HG03139 (cell line): Measurements from ENCODE around the gene DOCK2.

Experiments
- ATAC-seq: cut with Tn5 transposase; IDR thresholded peaks from one replicate; pipeline ENCODE4 v1.9.1; 2021; ENCODE audit not compliant: unreplicated experiment

DOCK2 gene

GRCh38 chr5:169682026-169682425 lies 45.0 kb downstream of the DOCK2 start:
- ATAC-seq = no peak

GRCh38 chr5:169686137-169686536 lies 49.1 kb downstream of the DOCK2 start:
- ATAC-seq = peak; percentile 79

GRCh38 chr5:169688106-169688505 lies 51.0 kb downstream of the DOCK2 start:
- ATAC-seq = no peak

DNA sequence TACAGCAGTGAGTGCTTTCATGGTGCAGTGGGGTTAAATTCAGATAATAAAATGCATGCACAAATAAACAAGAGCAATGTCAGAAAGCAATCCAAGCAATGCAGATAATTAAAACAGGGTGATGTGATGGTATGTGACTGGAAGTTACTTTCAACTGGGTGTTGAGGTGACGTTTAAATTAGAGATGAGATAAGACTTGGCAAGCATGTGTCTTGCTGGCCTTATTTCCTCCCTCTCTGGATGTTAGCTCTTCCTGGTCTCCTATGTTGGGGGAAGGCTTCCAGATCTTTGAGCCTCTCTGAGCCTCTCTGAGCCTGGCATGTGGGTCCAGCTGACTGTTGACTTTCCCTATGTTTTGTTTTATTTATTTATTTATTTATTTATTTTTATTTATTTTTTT lies 54.4 kb downstream of the DOCK2 start:
- no peak for ATAC-seq

DNA sequence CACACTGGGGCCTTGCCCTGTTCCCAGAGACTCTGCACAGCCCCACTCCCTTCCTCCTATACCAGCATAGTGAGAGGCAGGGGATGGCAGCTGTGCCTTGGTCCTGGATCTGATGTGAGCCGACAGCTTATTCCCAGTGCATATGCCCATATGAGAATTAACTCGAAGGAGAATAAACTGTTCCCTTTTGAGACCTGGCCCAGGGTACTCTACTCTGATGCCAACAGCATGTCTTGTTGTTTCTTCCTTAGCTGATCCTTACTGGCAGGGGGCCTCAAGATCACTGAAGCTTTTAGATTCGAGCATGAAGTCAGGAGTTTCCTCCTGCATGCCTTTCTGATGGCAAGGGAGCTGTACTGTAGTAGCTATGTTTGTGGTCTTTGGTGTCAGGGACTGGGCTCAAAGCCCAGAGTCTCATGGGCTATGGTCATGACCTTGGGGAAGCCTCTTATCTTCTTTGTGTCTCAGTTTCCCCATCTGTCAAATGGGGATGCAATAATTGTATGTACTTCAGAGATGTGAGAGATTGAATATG lies 57.1 kb downstream of the DOCK2 start:
- no peak for ATAC-seq

GRCh38 chr5:169695025-169695625 lies 58.0 kb downstream of the DOCK2 start:
- no peak for ATAC-seq

GRCh38 chr5:169695919-169696490 lies 58.9 kb downstream of the DOCK2 start:
- no peak for ATAC-seq

DNA sequence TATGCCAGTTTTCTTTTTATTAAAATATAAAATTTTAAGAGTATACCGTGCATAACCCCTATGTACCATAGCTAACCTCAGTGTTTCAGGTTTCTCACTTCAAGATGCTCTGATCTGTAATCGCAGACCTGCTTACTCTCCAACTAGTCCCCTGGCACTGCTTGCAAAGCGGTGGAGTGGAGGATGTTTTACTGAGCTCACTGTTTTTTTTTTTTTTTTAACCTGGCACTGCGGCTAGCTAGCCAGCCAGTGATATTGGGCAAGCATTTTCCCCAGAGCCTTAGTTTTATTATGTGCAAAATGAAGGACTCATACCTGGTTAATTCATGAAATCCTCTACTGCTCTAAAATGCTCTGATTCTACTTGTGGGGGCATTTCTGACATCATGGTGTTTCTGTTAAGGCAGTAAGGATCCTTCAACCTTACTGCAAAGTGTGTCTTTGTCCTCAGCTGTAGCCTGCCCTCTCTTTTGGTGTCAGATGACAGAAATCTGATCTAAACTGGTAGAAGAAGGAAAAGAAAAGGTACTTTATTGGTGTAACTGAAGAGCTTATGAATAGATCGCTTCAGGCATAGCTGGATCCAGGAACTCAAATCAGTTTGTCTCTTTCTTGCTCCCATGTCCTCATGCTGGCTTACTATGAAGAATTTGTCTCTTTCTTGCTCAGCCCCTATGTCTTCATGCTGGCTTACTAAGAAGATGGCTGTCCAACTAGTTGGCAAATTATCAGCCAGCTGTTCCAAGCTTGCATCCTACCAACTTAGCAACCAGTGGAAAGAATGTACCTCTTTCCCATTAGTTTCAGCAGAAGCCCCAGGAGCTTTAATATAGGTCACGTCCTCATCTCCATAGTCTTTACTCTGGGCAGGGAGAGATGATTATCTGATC lies 59.8 kb downstream of the DOCK2 start:
- ATAC-seq = no peak

GRCh38 chr5:169697511-169697890 lies 60.4 kb downstream of the DOCK2 start:
- ATAC-seq = no peak

DNA sequence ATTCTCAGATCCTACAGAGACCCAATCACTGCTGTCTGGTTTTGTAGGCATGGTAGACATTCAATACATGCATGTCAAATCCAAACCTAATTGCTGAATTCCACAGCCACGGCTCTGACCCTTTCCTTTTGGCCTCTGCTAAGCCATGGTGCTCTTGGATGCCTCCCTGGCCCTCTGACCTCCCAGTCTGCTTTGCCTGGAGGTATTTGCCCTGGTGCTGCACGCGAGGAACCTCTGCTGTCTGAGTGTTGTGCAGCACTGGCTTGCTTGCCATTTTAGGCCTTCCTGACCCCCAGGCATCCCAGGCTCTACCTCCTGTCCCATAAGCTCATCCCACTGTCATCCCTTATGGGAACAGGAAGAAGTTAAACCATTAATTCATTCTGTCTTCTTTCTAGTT lies 60.9 kb downstream of the DOCK2 start:
- no peak for ATAC-seq

DNA sequence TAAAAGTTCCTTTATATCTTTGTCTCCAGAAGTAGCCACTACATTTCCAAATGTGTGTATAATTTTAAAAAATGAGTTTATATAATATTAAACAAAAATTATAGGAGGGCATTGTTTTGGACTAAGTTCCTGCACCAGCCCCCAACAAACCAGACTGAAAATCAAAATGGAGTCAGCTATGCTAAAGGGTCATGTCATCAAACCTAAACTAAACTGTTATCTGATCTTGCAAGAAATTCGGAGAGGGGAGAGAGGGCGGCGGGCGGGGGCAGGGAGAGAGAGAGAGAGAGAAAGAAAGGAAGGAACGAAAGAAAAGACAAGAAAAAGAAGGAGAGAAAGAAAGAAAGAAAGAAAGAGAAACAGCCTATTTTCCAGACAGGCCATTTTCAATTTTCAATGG lies 63.5 kb downstream of the DOCK2 start:
- ATAC-seq = no peak

- ATAC-seq = no peak
Observed at GRCh38 chr5:169701910-169702451, 64.9 kb downstream of the DOCK2 start.

GRCh38 chr5:169702693-169703481 lies 65.8 kb downstream of the DOCK2 start:
- ATAC-seq = peak; percentile 58

- no peak for ATAC-seq
Observed at GRCh38 chr5:169703813-169704212, 66.7 kb downstream of the DOCK2 start.

- ATAC-seq = no peak
Observed at GRCh38 chr5:169705322-169705721, 68.2 kb downstream of the DOCK2 start.

- no peak for ATAC-seq
Observed at GRCh38 chr5:169706071-169706470, 69.0 kb downstream of the DOCK2 start.

- no peak for ATAC-seq
Observed at GRCh38 chr5:169706758-169707450, 69.8 kb downstream of the DOCK2 start.

DNA sequence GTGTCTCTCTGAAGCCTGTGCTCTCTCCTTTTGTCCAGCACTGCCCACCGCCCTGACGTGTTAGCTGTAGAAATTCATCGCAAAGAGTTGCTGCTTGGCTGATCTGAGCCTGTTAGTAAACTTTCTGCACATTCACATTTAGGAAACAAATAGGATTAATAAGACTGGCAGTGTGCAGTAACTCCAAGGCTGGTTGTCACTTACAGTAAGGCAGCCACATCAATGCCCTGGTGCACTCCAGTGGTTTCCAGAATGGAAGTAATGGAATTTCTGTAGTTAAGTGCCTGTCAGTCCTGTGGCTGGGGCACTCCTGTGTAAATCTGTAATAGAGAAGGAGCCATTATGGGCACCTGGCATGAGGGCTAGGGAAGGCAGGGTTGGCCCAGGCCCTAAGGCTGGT lies 70.6 kb downstream of the DOCK2 start:
- ATAC-seq = no peak

- ATAC-seq = no peak
Observed at GRCh38 chr5:169710675-169711074, 73.6 kb downstream of the DOCK2 start.

DNA sequence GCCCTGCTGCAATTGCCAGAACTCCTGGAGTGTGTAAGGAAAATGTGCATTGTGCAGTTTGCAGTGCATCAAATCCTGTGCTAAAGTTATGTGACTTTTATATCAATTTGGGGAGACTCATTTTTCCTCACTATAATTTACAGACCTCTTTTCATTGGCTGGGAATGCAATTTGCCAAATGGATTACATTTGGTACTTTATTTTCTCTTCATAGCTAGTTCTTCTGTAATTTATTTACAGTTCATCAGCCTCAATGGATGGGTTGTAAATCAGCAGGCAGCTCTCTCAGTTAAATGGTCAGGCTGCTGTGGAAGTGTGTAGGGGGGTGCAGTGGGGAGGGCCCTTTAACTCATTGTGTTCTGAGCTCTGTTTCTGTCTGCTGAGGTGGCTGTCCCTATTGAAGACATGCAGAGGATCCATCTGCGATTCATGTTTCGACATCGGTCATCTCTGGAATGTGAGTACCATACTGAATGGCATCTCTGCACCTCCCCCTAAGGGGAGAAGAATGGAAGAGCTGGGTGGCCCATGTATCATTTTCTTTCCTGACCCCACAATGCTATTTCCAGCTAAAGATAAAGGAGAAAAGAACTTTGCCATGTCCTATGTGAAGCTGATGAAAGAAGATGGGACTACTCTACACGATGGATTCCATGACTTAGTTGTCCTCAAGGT lies 74.6 kb downstream of the DOCK2 start:
- no peak for ATAC-seq
